Astrocyte (in vitro differentiated cells and primary cell): ENCODE measurements around the gene FSTL4. TPM values are rescaled to one million over a fixed set of nuclear protein-coding genes. Genes with fewer than 3 reads are reported as not detected.

Experiments used
- DNase-seq: peaks from one replicate; pipeline ENCODE4 v3.0.0-alpha.2; 2010; ENCODE audit warnings: low read depth
- FAIRE-seq: peaks from 2 replicates; lab custom pipeline; 2011; peaks lifted over from hg19 to GRCh38; lab: Jason Lieb, UNC
- H2AFZ ChIP-seq: 2 replicates; pipeline ENCODE4 v1.6.0; 2012; ENCODE audit warnings: low read depth, low read length, inconsistent platforms
- H3K27ac ChIP-seq: 2 replicates; pipeline ENCODE4 v1.5.1; 2011; ENCODE audit warnings: low read depth, low read length, inconsistent platforms
- H3K27me3 ChIP-seq: 2 replicates; pipeline ENCODE4 v1.6.0; 2011; ENCODE audit warnings: low read length, inconsistent platforms; ENCODE audit not compliant: insufficient read depth
- H3K36me3 ChIP-seq: 2 replicates; pipeline ENCODE4 v1.5.1; 2011; ENCODE audit warnings: low read length, inconsistent platforms; ENCODE audit not compliant: insufficient read depth
- H3K4me1 ChIP-seq: 2 replicates; pipeline ENCODE4 v1.5.1; 2011; ENCODE audit warnings: low read length, inconsistent platforms; ENCODE audit not compliant: insufficient read depth
- H3K4me2 ChIP-seq: 2 replicates; pipeline ENCODE4 v1.6.0; 2012; ENCODE audit warnings: low read length, inconsistent platforms
- H3K4me3 ChIP-seq: 2 replicates; pipeline ENCODE4 v1.5.1; 2011; ENCODE audit warnings: low read depth, mild to moderate bottlenecking, low read length, inconsistent platforms; ENCODE audit not compliant: insufficient read depth
- H3K79me2 ChIP-seq: 2 replicates; pipeline ENCODE4 v1.6.0; 2012; ENCODE audit warnings: mild to moderate bottlenecking, low read length, inconsistent platforms; ENCODE audit not compliant: insufficient read depth
- H3K9ac ChIP-seq: 2 replicates; pipeline ENCODE4 v1.6.0; 2012; ENCODE audit warnings: mild to moderate bottlenecking, low read length, inconsistent platforms
- H3K9me3 ChIP-seq: 2 replicates; pipeline ENCODE4 v1.5.1; 2012; ENCODE audit warnings: low read depth, mild to moderate bottlenecking, low read length, inconsistent platforms; ENCODE audit not compliant: insufficient read depth
- H4K20me1 ChIP-seq: 2 replicates; pipeline ENCODE4 v1.6.0; 2012; ENCODE audit warnings: low read length, inconsistent platforms; ENCODE audit not compliant: insufficient read depth
- H3K27ac Mint-ChIP-seq: one replicate; pipeline ENCODE4 v1.8.0; 2021; ENCODE audit warnings: mild to moderate bottlenecking, mixed read lengths; ENCODE audit not compliant: unreplicated experiment
- H3K27me3 Mint-ChIP-seq: one replicate; pipeline ENCODE4 v1.8.0; 2021; ENCODE audit warnings: low read depth, mixed read lengths; ENCODE audit not compliant: unreplicated experiment
- H3K36me3 Mint-ChIP-seq: one replicate; pipeline ENCODE4 v1.8.0; 2021; ENCODE audit warnings: low read depth, mixed read lengths; ENCODE audit not compliant: unreplicated experiment
- H3K4me1 Mint-ChIP-seq: one replicate; pipeline ENCODE4 v1.8.0; 2021; ENCODE audit warnings: low read depth, mixed read lengths; ENCODE audit not compliant: unreplicated experiment
- H3K4me3 Mint-ChIP-seq: one replicate; pipeline ENCODE4 v1.8.0; 2021; ENCODE audit warnings: mild to moderate bottlenecking, moderate library complexity, mixed read lengths; ENCODE audit not compliant: unreplicated experiment
- H3K9me3 Mint-ChIP-seq: one replicate; pipeline ENCODE4 v1.8.0; 2021; ENCODE audit warnings: mild to moderate bottlenecking, mixed read lengths; ENCODE audit not compliant: unreplicated experiment
- CTCF ChIP-seq: IDR thresholded peaks from 2 replicates; pipeline ENCODE4 v1.5.1; 2011; ENCODE audit warnings: low read depth, mild to moderate bottlenecking, inconsistent platforms, low read length, moderate library complexity; ENCODE audit not compliant: insufficient read depth
- EZH2 ChIP-seq: IDR thresholded peaks from 2 replicates; pipeline ENCODE4 v1.6.1; 2012; ENCODE audit warnings: mild to moderate bottlenecking, low read length, inconsistent platforms; ENCODE audit not compliant: insufficient read depth
- total RNA-seq: library from RNA; stranded (reverse); gene quantifications from 2 replicates; pipeline ENCODE4 v1.2.1, GENCODE V29; 2021

The FSTL4 gene
- total RNA-seq, 1 donor from 2014 or later = not detected

DNA sequence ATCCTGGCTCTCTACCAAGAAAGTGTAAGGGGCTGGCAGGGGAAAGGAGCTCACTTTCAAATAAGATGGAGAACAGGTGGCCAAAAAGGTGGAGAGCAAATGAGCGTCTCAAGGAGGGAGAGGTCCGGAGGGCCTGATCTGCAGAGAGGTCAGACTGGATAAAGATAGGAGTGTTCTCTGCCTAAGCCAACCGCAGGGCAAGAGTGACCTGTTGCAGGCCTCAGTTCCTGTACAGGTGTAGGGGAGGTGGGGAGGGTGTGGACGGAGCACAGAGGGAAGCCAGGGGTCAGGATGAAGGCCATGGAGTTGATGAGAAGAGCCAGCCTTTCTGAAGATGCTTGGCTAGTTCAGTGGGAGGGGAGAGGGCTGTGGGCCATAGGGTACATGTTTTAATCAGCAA, 320.8 kb downstream of the FSTL4 start:
- no peak overlapping the region for H3K4me3 Mint-ChIP-seq
- no peak overlapping the region for H2AFZ ChIP-seq
- H3K9ac ChIP-seq = no peak overlapping the region
- FAIRE-seq (no peak), DNase-seq (no peak)
- H3K36me3 Mint-ChIP-seq = no peaks in the 10 kb centered on the region
- H3K4me3 ChIP-seq = no peak overlapping the region
- H3K4me2 ChIP-seq = no peak overlapping the region
- no peaks in the 10 kb centered on the region for H3K4me1 ChIP-seq
- H4K20me1 ChIP-seq = no peaks in the 10 kb centered on the region
- H3K79me2 ChIP-seq = no peaks in the 10 kb centered on the region
- H3K27me3 Mint-ChIP-seq = peaks cover 8% of the 10 kb centered on the region
- peaks cover 2% of the 10 kb centered on the region for H3K9me3 Mint-ChIP-seq
- H3K4me1 Mint-ChIP-seq = no peaks in the 10 kb centered on the region
- H3K9me3 ChIP-seq = no peaks in the 10 kb centered on the region
- H3K27ac ChIP-seq = no peak overlapping the region
- H3K27ac Mint-ChIP-seq = no peak overlapping the region
- H3K27me3 ChIP-seq = peaks cover 2% of the 10 kb centered on the region
- H3K36me3 ChIP-seq = no peaks in the 10 kb centered on the region
- TF ChIP-seq EZH2 (no peak), CTCF (no peak)

DNA sequence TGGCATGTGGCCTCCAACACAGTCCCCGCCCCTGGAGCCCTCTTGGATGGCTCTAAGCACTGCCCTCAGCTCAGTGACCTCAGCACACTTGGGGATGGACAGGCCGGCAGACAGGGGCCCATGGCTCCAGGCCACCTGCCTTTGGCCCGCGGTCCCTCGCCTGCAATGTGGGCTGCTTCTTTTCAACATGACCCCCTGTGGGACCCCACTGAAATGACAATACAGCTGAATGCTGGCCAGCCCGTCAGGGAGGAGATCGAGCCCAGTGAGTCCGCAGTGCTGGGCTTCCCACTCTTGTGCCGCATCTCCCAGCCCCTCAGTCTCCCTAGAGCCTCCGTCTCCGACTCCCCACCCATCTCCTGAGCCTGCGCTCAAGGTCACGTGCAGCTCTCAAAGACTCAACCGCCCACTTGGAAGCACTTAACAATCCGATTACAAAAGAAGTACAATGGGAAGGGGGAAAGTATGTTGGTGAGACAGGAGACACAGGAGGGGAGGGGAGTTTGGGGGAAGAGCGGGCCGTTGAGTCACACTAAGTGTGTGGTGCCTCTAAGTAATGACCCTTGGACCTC, 321.6 kb downstream of the FSTL4 start:
- no peaks in the 10 kb centered on the region for H3K9me3 ChIP-seq
- no peak overlapping the region for H2AFZ ChIP-seq
- H3K4me1 ChIP-seq = peaks cover 3% of the 10 kb centered on the region
- H3K79me2 ChIP-seq = no peaks in the 10 kb centered on the region
- no peak overlapping the region for H3K27ac ChIP-seq
- Mint-ChIP-seq H3K36me3 (no peaks in the 10 kb centered on the region), H3K27ac (no peak overlapping the region), H3K9me3 (peaks cover 2% of the 10 kb centered on the region), H3K27me3 (peaks cover 8% of the 10 kb centered on the region), H3K4me3 (no peak overlapping the region), H3K4me1 (no peaks in the 10 kb centered on the region)
- H4K20me1 ChIP-seq = no peaks in the 10 kb centered on the region
- no peaks in the 10 kb centered on the region for H3K27me3 ChIP-seq
- H3K36me3 ChIP-seq = no peaks in the 10 kb centered on the region
- H3K4me2 ChIP-seq = no peak overlapping the region
- TF ChIP-seq EZH2 (no peak), CTCF (no peak)
- DNase-seq = no peak
- no peak for FAIRE-seq
- no peak overlapping the region for H3K4me3 ChIP-seq
- no peak overlapping the region for H3K9ac ChIP-seq

DNA sequence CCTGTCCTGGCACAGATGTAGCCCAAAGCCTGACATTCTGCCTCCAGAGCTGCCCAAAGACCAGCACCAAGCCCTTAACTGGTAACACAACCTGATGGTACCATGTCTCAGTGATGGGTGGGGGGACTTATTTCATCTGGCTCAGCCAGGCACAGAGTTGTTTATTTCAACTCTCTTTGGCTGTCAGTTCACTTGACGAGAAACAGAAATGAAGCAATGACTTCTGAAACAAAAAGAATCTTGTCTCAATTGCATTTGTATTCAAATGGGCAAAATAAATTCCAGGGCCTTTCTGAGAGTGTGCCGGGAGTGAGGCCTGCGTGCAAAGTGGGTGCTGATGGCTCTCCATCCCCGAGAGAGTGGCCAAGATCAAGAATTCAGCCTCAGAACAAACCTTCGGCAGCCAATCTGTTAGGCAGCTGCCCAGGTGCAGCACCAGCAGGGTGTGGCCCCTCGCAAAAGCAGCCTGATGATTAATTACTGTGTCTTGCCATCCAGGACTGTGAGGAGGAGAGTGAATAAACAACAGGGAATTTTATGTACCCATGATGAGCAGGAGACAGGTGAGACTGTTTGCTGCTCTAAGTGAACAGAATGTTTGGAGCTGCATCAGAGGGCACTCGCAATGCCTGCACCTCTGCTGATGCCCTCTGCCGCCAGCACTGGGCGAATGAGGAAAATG, 322.5 kb downstream of the FSTL4 start:
- Mint-ChIP-seq H3K9me3 (peaks cover 2% of the 10 kb centered on the region), H3K27me3 (peaks cover 8% of the 10 kb centered on the region), H3K4me3 (no peak overlapping the region), H3K27ac (no peak overlapping the region), H3K4me1 (peaks cover 3% of the 10 kb centered on the region), H3K36me3 (no peaks in the 10 kb centered on the region)
- no peaks in the 10 kb centered on the region for H3K36me3 ChIP-seq
- no peaks in the 10 kb centered on the region for H3K9me3 ChIP-seq
- no peaks in the 10 kb centered on the region for H3K27me3 ChIP-seq
- peaks cover 3% of the 10 kb centered on the region for H3K4me1 ChIP-seq
- DNase-seq = no peak
- no peaks in the 10 kb centered on the region for H4K20me1 ChIP-seq
- H3K9ac ChIP-seq = no peak overlapping the region
- no peak overlapping the region for H3K4me3 ChIP-seq
- no peaks in the 10 kb centered on the region for H3K79me2 ChIP-seq
- H2AFZ ChIP-seq = no peak overlapping the region
- no peak overlapping the region for H3K4me2 ChIP-seq
- FAIRE-seq = no peak
- H3K27ac ChIP-seq = no peak overlapping the region
- TF ChIP-seq CTCF (no peak), EZH2 (no peak)
